ENCODE data around the gene ZBTB17. TPM values are rescaled to one million over a fixed set of nuclear protein-coding genes. Genes with fewer than 3 reads are reported as not detected.

The ZBTB17 gene
- 0.32 and 2.6 TPM in 2 replicates for polyA plus RNA-seq

DNA sequence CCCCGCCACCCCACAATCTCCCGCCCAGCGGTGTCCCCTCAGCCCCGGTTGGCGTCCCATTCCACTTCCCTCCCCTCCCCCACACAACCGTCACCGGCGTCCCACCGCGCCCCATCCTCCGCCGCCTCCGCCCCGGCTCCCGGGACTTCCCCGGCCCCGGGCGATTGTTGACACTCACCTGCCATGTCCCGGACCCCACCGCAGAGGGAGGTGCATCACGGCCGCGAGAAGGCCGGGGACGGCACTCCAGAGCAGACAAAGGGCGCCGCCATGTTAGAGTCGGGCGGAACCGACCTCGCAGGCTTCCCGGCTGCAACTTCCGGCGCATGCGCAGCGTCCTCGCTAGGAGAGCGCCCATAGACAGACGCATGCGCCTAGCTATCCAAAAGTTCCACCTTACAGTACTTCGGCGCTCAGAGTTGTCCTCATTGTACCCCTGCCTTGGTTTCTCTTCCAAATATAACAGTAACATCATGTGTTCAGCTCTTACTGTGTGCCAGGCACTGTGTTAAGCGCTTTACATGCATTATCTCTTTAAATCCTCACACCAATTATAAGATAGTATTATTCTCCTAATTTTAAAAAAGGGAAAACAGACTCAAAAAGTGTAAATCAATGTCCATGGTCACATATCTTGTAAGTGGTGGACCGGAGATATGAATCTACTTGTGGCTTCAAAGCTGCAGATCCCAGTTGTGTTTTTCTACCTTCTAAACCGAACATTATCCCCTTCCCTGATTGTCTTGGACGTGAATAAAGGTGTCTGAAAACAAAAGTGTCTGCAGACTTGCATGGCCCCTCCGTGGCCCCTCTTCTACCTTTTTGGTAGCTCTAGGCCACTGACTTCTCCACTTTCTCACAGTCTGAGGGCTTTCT, at the start of gene ZBTB17:
ZBTB17 (minus strand) TSS at position 297 of the 876 bp plus-strand sequence. CDS start 27,606 bp downstream, outside the sequence.

GRCh38 chr1:16021681-16022080, 45.8 kb upstream of the ZBTB17 start, which contains the start of gene CLCNKA:
Gene CLCNKA (plus strand): TSS chr1:16022036. CDS start chr1:16022620, 584 bp downstream.

DNA sequence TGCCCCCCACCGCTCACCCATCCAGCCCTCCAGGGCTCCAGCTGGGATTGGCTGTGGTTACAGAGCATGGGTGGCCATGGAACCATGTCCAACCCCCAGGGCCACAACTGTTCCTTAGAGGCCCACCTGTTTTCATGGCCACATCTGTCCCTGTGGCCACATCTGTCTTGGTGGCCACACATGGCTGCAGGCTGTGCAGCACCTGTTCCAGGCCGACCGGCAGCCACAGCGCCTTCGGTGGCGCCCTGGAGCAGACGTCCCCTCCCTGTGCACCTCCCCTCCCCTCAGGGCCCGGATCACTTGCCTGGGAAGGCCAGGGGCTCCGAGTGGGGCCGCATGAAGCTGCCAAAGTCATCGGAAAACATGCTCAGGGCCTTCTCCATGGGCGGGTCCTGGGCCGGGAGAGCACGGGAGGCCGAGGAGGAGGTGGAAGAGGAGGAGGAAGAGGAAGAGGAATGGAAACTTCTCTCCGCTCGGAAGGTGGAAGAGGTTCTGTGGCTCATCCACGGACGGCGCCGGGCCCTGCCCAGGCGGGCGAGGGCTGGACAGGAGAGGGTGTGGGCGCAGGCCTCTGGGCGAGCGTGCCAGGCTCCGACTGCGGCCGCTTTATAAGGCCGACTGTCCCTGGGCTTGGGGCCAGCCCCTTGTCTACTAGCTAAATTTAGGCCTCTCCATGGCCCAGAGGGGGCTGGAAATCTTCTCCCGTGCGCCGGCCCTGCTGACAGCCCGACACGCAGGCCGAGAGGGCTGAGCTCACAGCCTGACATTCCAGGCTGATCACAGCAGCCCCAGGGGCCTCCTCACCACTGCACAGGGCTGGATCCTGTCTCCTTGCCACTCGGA, 41.8 kb upstream of the ZBTB17 start, which contains the start of gene HSPB7:
HSPB7 (minus strand) TSS at position 583 of the 843 bp plus-strand sequence; CDS start at position 503, 80 bp downstream.

Other genes starting within 250 kb of the ZBTB17 start
- gene SLC25A34, start 239.8 kb downstream of the ZBTB17 start, polyA plus RNA-seq = 0.11 and 0.15 TPM in 2 replicates
- not detected in 2 replicates for gene TMEM82, start 233.6 kb downstream of the ZBTB17 start, polyA plus RNA-seq
- gene FBLIM1, start 217.3 kb downstream of the ZBTB17 start, polyA plus RNA-seq = 0.07 TPM in 1 of 2 replicates, not detected in the other
- 11.2 and 13.8 TPM in 2 replicates for gene UQCRHL, start 168.5 kb downstream of the ZBTB17 start, polyA plus RNA-seq
- gene SPEN, start 128.4 kb downstream of the ZBTB17 start, polyA plus RNA-seq = 3.9 and 12.8 TPM in 2 replicates
- gene SRARP, start 28.1 kb upstream of the ZBTB17 start, polyA plus RNA-seq = not detected in 2 replicates
- gene HSPB7, start 41.9 kb upstream of the ZBTB17 start, polyA plus RNA-seq = not detected in 2 replicates
- not detected in 2 replicates for gene CLCNKA, start 45.9 kb upstream of the ZBTB17 start, polyA plus RNA-seq
- not detected in 2 replicates for gene CLCNKB, start 67.7 kb upstream of the ZBTB17 start, polyA plus RNA-seq
- gene FAM131C, start 97.5 kb upstream of the ZBTB17 start, polyA plus RNA-seq = 1.3 and 2.8 TPM in 2 replicates
- gene EPHA2, start 180.0 kb upstream of the ZBTB17 start, polyA plus RNA-seq = 0.22 TPM in 1 of 2 replicates, not detected in the other
- gene ARHGEF19, start 236.6 kb upstream of the ZBTB17 start, polyA plus RNA-seq = not detected in 2 replicates